Right atrium auricular region (tissue), 2 donors: ENCODE measurements around the gene SLITRK1. TPM values are rescaled to one million over a fixed set of nuclear protein-coding genes. Genes with fewer than 3 reads are reported as not detected.

Source experiments
- DNase-seq: peaks from one replicate; pipeline ENCODE4 v3.0.0-alpha.2; 2019; ENCODE audit warnings: low spot score
- H3K27ac ChIP-seq, 2 donors: fragments of 200-600 bp; sonication (generic); 1 replicate in 1 of 2; 2 replicates in 1 of 2; pipeline ENCODE4 v1.5.1; 2016 to 2019
- H3K27me3 ChIP-seq, 2 donors: fragments of 200-600 bp; sonication (generic); one replicate each; pipeline versions ENCODE4 v1.5.1 to v1.6.0; 2017 to 2019
- H3K36me3 ChIP-seq: fragments of 200-600 bp; sonication (generic); one replicate; pipeline ENCODE4 v1.5.1; 2016
- H3K4me1 ChIP-seq, 2 donors: fragments of 200-600 bp; sonication (generic); one replicate each; pipeline versions ENCODE4 v1.5.1 to v1.6.0; 2017 to 2019
- H3K4me3 ChIP-seq, 2 donors: fragments of 200-600 bp; sonication (generic); 1 replicate in 1 of 2; 2 replicates in 1 of 2; pipeline ENCODE4 v1.5.1; 2017 to 2019; ENCODE audit warnings: mild to moderate bottlenecking in 1 of 2, moderate library complexity in 1 of 2
- H3K9me3 ChIP-seq, 2 donors: fragments of 200-600 bp; sonication (generic); one replicate each; pipeline ENCODE4 v1.5.1; 2019
- CTCF ChIP-seq, 2 donors: fragments of 200-600 bp; sonication (generic); IDR thresholded peaks; one replicate each; pipeline ENCODE4 v1.5.1; 2019; ENCODE audit warnings: antibody characterized with exemption in 2 of 2
- total RNA-seq, 2 donors: library from RNA; depleted of rRNA; stranded (reverse); fragments of >200 nt; gene quantifications; one replicate each; pipeline ENCODE4 v1.1.0, GENCODE V29; 2016

The SLITRK1 gene
- total RNA-seq, 2 donors from 2014 or later, result not detected

DNA sequence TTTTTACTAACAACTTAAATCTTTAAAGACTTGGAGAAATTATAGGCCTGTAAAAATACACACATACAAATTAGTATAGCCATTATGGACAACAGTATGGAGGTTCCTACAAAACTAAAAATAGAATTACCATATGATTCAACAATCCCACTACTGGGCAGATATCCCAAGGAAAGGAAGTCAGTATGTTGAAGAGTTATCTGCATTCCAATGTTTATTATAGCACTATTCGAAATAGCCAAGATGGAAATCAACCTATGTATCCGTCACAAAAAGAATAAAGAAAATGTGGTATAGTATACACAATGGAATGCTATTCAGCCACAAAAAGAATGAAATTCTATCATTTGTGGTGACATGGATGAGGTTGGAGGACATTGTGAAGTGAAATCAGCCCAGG is 37.2 kb downstream of the SLITRK1 start:
- no peak for TF ChIP-seq CTCF (IDR thresholded peaks at IDR 0.05)
- DNase-seq, result no peak
- Histone ChIP-seq H3K4me3 (no peak overlapping the region), H3K27me3 (no peaks in the 10 kb centered on the region), H3K36me3 (no peaks in the 10 kb centered on the region), H3K9me3 (no peaks in the 10 kb centered on the region), H3K4me1 (no peaks in the 10 kb centered on the region), H3K27ac (no peak overlapping the region)

GRCh38 chr13:83839146-83839545 is 43.1 kb downstream of the SLITRK1 start:
- H3K27ac ChIP-seq, result no peak overlapping the region
- H3K36me3 ChIP-seq, result no peaks in the 10 kb centered on the region
- no peaks in the 10 kb centered on the region for H3K27me3 ChIP-seq
- TF ChIP-seq CTCF (IDR thresholded peaks at IDR 0.05), result no peak
- DNase-seq, result no peak
- H3K4me1 ChIP-seq, result no peaks in the 10 kb centered on the region
- no peak overlapping the region for H3K4me3 ChIP-seq
- no peaks in the 10 kb centered on the region for H3K9me3 ChIP-seq

GRCh38 chr13:83831796-83832195 is 50.5 kb downstream of the SLITRK1 start:
- no peak for TF ChIP-seq CTCF (IDR thresholded peaks at IDR 0.05)
- Histone ChIP-seq H3K27me3 (no peaks in the 10 kb centered on the region), H3K4me1 (no peaks in the 10 kb centered on the region), H3K36me3 (no peaks in the 10 kb centered on the region), H3K4me3 (no peak overlapping the region), H3K27ac (no peak overlapping the region), H3K9me3 (no peaks in the 10 kb centered on the region)
- no peak for DNase-seq

DNA sequence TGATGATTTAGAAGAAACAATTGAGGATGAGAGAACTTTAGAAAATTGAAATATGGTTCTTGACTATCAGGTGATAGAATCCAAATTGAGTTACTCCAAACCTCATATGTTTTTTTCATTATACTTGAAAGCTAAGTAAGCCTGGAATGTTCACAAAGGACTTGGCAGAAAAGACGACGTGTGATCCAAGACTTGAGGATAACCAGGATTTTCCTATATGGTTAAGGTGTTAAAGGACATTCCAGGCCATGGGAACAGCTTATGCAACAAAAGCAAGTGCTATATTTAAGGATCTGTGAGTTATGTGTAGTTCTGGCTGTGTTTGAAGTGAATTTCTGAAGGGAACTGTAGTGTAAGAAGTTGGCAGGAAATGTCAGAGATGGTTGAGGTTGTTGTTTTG is 52.5 kb downstream of the SLITRK1 start:
- H3K4me3 ChIP-seq, result no peak overlapping the region
- no peak overlapping the region for H3K27ac ChIP-seq
- TF ChIP-seq CTCF (IDR thresholded peaks at IDR 0.05), result no peak
- no peaks in the 10 kb centered on the region for H3K36me3 ChIP-seq
- DNase-seq, result no peak
- H3K4me1 ChIP-seq, result no peaks in the 10 kb centered on the region
- H3K9me3 ChIP-seq, result no peaks in the 10 kb centered on the region
- no peaks in the 10 kb centered on the region for H3K27me3 ChIP-seq

DNA sequence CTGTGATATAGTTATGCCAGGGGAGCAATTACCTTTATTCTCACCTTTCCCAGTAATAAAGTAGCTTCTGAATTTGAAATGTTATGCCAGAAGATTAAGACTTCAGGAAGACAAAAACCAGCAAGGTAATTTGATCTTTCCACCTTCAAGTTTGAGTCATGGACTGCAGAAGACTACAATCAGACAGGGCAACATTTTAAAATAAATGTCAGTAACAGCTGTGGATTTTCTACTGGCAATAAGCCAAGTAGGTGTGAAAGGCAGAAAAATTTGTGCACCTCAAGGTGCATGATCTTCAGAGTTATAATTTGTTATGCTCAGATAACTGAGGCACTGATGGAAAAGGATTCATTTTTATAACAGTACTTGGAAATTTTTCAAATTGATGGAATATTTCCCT is 54.9 kb downstream of the SLITRK1 start:
- Histone ChIP-seq H3K27me3 (no peaks in the 10 kb centered on the region), H3K4me3 (no peak overlapping the region), H3K27ac (no peak overlapping the region), H3K36me3 (no peaks in the 10 kb centered on the region), H3K4me1 (no peaks in the 10 kb centered on the region), H3K9me3 (no peaks in the 10 kb centered on the region)
- no peak for TF ChIP-seq CTCF (IDR thresholded peaks at IDR 0.05)
- DNase-seq, result no peak
